Limb (tissue), 2 donors: ENCODE data around the gene MED13L.
A peak's percentile ranks its signal among the peaks of the same experiment; 100 is the strongest.

Experiments used
- DNase-seq, 2 donors: peaks; one replicate each; pipeline ENCODE4 v3.0.0-alpha.2; 2016; ENCODE audit errors: extremely low spot score in 2 of 2

Gene MED13L

DNA sequence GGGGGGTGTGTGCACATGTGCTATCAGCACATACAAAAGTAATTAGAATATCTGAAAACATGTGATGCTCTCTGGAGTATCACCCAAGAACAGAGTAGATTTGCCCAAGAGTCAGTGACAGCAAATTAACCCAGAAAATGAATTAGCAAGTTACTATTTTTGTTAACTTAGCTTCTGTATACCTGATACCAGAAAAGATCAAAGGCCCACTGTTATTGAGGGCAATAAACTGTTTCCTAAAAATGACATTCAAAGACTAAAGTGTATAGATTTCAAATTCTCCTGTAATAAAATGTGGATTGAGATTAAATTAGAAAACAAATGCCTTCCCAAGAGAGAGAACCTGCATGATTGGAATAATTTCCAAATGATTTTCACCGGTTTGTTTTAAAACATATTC, 184.7 kb downstream of the MED13L start:
- no peak for DNase-seq

GRCh38 chr12:116092162-116092561, 185.3 kb downstream of the MED13L start:
- no peak for DNase-seq

DNA sequence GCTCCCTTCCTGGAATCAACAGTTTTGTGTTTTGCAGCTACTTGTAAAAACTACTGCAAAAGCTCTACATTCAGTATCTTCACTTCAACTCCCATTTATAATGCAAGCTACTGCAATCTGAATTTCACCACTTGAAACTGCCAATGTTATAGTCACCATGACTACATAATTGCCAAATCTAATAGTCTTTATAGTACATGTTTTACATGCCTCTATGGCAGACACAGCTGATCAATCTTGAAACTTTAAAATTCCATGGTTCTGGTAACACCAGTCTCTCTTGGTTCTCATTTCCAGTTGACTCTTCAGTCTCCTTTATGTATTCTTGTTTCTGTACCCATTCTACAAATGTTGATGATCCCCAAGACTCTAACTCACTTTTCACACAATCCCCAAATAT, 185.9 kb downstream of the MED13L start:
- DNase-seq: no peak

DNA sequence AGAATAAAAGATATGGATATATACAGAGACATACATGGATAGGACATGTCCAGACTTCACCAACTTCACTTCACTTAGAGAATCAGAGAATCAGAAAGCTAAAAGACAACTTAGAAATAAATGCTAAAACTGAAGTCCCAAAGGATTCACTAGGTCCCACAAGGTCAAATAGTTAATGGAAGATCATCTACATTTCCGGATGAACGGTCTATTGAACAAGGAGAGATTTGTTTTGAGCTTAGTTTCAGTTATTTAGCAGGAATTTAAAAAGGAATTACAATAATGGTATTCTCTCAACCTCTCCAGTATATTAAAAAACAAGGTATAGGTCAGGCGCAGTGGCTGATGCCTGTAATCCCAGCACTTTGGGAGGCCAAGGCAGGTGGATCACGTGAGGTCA, 187.0 kb downstream of the MED13L start:
- DNase-seq: no peak

- no peak for DNase-seq
These were observed 188.4 kb downstream of the MED13L start for GRCh38 chr12:116089080-116089479.

DNA sequence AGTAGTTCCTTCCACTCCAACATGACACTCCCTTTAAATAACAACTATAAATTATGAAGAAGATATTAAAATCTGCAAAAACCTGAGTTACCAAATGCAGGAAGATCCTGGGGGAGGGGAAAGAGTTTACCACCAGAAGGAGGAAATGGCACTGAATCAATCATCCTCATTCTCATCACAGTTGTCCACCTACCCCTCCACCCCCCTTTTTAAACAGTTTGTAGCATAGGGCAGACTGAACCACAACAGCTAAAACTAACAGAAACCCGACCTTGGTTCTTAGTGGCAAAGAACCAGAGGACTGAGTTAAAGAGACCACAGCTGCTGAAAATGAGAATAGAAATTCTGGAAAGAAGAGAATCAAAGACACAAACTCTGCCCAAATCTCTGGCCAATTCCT, 189.5 kb downstream of the MED13L start:
- no peak for DNase-seq

- DNase-seq: no peak
These were observed 190.1 kb downstream of the MED13L start for GRCh38 chr12:116087399-116087798.

DNA sequence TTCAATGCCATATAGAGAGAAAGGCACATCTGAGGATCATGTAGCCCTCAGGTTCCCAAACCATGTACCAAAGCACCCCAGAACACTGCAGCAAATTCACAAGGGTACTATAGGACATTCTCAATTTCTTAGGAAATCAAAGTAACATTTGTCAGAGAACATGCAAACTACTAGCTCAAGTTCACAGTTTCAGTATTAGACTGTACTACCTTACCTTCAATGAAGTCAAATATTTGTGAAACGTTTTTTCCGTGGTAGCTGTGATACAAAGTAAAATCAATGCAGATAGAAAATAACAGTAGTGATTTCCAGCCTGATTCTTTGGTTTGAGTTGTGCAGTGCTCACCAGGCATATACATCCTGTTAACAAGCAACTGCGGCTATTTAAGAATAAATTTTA, 197.1 kb downstream of the MED13L start:
- DNase-seq: no peak

DNA sequence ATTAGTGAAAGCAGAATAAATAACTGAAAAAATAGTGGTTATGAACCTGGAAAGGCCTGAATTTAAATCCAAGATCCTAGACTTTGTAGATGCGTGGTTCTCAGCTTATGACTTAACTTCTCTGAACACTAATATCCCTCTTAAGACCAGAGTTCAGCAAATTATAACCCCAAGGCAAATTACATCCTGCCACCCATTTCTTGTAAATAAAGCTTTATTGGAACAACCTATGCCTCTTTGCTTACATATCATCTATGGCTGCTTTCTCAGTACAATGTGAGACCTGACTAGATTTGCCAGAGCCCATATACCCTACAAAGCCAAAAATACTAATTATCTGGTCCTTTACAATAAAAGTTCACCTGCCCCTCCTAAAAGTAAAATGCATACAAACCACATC, 199.1 kb downstream of the MED13L start:
- no peak for DNase-seq

DNA sequence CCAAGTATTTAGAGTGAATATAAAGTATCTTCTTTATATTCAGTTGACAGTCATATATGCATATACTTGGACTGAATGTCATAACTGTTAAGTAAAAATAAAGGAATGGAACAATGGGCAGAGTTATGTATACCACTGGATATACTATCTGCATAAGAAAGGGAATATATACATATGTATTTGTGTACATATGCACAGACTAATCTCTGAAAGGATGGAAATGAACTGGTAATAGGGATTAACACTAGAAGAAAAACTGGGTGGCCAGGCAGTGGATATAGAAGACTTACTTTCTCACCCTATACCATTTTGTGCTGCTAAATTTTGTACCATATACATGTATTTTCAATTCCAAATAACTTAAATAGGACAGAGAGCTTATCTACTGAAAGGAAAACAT, 200.1 kb downstream of the MED13L start:
- no peak for DNase-seq

GRCh38 chr12:116076399-116076798, 201.1 kb downstream of the MED13L start:
- DNase-seq: no peak

DNA sequence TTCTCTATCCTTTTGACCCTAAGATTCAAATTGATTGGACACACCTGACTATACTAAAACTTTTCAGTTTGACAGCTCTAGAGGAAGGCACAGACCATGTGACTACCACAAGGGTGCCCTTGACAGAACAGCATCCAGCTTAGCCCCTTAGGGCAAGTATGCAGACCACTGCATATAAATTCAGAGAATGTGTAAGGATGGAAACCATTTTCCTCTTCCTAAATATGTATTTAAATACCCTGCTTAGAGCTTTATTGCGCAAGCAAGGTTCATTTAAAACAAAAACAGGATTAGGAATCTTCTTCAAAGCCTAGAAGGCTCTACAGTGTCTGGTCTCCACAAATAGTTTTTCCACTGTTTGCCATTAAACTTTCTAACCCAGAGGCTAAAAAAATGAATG, 202.8 kb downstream of the MED13L start:
- no peak for DNase-seq

DNA sequence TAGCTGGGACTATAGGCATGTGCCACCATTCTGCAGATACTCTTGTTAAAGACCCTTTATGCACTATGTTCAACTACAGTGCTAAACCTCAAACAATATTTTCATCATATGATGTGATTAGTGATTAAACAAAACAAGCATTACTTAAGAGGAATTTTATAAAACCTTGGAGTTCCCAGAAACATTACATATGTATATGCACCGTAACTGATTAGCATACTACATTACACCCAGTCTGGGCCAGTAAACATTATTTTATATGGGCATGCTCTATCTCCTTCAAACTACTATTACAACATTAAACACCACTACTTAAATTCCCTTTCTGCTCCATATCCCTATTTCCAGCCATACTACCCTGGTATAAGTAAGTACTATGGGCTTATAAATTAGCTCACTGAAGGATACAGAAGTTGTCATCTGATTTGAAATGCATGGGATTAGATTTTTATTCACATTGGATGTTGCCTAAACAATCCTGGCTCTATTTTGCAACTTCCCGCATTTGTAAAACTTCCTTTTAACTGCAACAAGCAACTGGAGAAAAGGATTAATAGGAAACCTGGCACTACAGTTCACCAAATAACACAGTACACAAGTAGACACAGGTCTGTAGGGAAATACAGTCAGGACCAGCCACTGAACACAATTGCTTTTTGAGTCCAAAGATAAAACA, 205.8 kb downstream of the MED13L start:
- no peak for DNase-seq

DNA sequence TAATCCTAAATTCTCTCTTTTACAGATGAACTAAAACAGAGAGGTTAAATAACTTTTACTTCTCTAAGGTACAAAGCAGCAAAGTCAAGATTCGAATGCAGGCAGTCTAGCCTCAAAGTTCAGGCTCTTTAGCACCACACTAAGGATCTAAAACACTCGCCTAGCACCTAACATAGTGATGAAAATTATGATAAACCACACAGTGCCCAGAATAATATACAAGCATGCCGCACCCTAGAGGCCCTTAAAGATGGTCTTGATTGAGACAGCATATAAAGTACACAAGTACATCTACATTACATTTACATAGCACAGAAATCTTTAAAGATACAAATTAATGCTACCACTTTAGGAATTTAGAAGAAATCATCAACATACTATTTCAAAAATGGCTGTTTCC, 207.0 kb downstream of the MED13L start:
- no peak for DNase-seq

GRCh38 chr12:116069943-116070342, 207.6 kb downstream of the MED13L start:
- no peak for DNase-seq

GRCh38 chr12:116068853-116069252, 208.6 kb downstream of the MED13L start:
- DNase-seq: no peak

DNA sequence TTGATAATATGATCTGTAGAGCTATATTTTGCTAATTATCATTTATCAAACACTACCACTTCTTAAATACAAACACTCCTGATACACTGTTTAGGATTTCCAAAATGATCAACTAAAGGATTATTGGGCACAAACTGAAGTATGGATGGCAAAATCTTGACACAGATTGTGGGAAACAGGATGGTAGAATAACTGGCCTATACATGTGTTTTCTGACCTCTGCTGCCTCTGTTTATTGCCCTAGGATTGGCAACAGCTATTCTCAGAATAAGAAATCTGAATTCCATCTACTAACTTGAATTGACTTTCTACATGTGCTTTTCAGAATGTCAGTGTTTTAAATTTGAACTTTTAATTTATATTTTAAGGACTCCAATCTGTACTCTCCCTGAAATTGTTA, 209.1 kb downstream of the MED13L start:
- no peak for DNase-seq

DNA sequence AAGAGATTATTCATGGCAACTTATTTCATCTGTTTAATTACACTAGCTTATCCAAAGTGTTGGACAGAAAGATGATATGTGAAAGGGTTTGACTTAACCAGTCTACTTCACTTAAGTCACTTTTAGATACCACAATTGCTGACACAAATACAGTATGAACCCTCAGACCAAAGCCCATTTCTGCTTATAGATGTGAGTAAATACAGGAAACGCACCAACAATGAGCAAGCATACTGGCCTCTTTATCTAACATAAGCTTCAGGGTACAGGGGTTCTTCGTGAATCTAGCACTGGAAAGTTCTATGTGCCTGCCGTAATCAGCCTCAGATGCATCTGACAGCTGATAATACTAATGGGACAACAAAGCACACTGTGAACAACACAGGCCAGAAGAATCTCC, 209.6 kb downstream of the MED13L start:
- no peak for DNase-seq

- peak; percentile 39 to 49 for DNase-seq
These were observed 210.9 kb downstream of the MED13L start for GRCh38 chr12:116066381-116067230.

- DNase-seq: no peak
These were observed 211.9 kb downstream of the MED13L start for GRCh38 chr12:116065606-116066005.

GRCh38 chr12:116064493-116064892, 213.0 kb downstream of the MED13L start:
- DNase-seq: no peak

DNA sequence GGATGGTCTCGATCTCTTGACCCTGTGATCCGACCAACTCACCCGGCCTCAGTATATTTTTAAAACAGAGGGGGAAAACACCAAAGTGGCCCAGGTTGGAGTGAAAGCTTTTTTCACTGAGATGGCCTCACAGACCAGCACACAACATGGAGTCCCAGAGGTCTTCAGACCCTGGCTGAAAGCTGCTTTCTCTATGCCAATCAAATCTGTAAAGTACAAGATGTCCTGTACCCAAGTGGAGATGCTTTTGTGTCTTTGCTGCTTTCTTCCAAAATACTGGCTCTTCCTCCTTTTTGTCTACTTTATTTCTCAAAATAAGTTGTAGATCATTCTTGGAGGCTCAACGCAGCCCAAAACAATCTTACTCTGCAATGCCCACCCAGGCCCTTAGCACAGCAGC, 214.8 kb downstream of the MED13L start:
- no peak for DNase-seq

- no peak for DNase-seq
These were observed 216.7 kb downstream of the MED13L start for GRCh38 chr12:116060764-116061163.
